ENCODE results near the gene TAS2R43.
"Not testable (repeated sequence)": the region's sequence is repeated elsewhere in the genome, so short reads cannot be mapped to it uniquely, and the experiment has no call there.

DNA sequence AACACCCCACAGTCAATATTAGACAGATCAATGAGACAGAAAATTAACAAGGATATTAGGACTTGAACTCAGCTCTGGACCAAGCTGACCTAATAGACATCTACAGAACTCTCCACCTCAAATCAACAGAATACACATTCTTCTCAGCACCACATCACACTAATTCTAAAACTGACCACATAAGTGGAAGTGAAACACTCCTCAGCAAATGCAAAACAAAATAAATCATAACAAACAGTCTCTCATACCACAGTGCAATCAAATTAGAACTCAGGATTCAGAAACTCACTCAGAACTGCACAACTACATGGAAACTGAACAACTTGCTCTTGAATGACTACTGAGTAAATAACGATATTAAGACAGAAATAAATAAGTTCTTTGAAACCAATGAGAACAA, 19.1 kb upstream of the TAS2R43 start:
- not testable (repeated sequence) for TF ChIP-seq EZH2phosphoT487 (IDR thresholded peaks at IDR 0.05; ENCODE audit: borderline replicate concordance, low read length); CTCF (conservative IDR thresholded peaks at IDR 0.05; ENCODE audit: low read depth, low read length); EZH2 (IDR thresholded peaks at IDR 0.05; ENCODE audit: low read length, unreplicated experiment)

Measured in PC-3 (cell line).